ENCODE results near the gene PARD6A.

DNA sequence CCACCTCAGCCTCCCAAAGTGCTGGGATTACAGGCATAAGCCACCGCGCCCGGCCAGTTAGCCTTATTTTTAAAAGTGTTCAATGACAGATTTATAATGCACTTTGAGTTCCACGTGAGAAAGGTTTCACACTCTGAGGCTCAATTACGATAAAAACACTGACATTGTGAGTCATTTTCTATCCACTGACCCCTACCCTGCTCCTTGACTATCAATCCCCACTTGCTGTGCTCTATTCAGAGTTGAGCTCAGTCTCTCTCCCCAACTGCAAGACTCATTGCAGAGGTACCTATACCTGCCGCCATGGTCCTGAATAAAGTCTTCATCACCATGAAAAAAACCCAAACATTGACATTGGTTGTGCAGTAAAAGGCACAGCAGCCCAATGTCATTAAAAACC, 49.8 kb downstream of the PARD6A start:
- TF ChIP-seq POLR2A (IDR thresholded peaks at IDR 0.05; ENCODE audit: low read depth): no peak
- TF ChIP-seq, protein P1, sequence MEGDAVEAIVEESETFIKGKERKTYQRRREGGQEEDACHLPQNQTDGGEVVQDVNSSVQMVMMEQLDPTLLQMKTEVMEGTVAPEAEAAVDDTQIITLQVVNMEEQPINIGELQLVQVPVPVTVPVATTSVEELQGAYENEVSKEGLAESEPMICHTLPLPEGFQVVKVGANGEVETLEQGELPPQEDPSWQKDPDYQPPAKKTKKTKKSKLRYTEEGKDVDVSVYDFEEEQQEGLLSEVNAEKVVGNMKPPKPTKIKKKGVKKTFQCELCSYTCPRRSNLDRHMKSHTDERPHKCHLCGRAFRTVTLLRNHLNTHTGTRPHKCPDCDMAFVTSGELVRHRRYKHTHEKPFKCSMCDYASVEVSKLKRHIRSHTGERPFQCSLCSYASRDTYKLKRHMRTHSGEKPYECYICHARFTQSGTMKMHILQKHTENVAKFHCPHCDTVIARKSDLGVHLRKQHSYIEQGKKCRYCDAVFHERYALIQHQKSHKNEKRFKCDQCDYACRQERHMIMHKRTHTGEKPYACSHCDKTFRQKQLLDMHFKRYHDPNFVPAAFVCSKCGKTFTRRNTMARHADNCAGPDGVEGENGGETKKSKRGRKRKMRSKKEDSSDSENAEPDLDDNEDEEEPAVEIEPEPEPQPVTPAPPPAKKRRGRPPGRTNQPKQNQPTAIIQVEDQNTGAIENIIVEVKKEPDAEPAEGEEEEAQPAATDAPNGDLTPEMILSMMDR (IDR thresholded peaks at IDR 0.05): no peak
